ENCODE measurements around the gene RNH1.

The RNH1 gene

DNA sequence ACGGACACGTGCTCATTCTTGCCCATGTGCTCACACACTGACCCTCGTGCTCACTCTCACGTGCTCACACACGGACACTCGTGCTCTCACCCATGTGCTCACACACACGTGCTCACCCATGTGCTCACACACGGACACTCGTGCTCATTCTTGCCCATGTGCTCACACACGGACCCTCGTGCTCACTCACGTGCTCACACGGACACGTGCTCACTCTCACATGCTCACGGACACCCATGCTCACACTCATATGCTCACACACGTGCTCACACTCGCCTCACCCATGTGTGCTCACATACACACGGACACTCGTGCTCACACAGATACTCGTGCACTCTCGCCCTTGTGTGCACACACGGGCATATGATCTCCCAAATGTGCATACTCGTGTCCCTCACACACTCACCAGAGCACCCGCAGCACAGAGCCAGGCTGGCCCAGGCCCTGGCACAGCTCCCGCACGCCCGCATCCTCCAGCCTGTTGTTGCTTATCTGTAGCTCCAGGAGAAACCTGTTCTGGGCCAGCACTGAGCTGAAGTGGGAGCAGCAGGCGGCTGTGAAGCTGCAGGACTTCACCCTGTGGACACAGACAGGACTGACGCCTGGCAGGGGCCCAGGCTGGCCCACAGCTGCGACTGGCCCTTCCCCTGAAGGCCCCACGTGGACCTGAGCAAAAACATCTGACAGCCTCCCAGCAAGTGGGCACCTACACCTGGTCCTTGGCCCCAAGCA lies 9.3 kb downstream of the RNH1 start:
- DNase-seq: no peak

DNA sequence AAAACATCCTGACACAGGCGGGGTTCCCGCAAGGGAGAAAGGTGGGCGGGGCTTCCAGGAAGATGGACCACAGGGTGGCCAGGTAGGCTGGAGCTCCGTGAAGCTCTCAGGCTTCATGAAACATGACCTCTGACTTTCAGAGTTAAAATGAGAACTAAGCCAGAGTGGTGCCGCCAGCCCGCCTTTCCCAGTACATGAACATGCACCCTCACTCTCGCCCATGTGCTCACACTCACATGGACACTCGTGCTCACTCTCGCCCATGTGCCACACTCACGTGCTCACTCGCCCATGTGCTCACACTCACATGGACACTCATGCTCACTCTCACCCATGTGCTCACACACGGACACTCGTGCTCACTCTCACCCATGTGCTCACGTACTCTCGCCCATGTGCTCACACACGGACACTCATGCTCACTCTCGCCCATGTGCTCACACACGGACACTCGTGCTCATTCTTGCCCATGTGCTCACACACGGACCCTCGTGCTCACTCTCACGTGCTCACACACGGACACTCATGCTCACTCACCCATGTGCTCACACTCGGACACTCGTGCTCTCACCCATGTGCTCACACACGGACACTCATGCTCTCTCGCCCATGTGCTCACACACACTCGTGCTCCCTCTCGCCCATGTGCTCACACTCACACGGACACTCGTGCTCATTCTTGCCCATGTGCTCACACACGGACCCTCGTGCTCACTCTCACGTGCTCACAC lies 10.0 kb downstream of the RNH1 start:
- no peak for DNase-seq

DNA sequence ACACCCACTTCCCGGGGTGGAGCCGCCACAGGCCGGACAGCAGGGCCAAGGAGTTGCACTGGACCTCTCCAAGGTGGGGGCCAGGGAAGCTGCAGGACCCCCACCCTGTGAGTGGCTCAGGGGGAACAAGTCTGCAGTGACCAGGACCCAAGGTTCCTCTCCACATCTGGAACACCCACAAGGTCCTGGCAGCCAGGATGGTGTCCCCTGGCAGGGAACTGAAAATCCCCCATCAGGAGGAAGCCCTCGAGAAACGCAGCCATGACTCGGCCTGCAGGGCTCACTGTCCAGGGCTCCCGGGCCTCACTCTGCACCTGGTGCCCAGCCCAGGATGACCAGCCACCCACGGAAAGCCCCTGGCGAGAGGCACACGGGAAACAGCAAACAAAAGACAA lies 11.5 kb downstream of the RNH1 start:
- no peak for DNase-seq

DNA sequence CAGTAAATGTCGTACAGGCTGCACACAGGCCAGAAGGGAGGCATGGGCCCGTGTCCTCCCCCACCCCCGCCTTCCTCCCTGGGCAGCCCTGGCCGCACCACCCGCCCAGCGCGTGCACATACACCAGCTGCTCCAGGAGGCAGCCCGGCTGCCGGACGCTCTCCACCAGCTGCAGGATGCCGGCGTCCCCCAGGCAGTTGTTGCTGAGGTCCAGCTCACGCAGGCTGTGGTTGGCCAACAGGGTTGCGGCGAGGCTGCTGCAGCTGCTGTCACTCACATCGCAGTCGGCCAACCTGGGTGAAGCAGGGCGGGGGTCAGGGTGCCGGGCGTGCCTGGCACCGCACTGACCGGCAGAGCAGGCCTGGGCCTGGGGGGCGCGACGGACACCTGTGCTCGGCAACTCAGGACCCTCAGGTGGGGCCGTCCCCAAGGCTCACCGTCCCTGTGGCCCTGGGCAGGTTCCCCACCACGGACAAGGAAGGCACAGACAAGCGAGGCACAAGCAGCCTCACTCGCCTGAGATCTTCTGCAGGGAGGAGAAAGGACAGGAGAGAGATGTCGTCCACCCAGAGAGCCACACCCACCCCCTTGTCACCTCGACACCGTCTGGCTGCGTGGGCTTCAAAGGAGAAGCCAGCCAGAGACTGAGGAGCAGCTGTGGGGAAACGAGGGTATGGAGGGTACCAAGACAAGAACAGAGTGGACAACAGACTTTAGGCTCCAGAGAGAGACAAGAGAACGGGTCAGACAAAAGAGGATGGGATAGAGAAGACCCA lies 12.1 kb downstream of the RNH1 start:
- DNase-seq: no peak

DNA sequence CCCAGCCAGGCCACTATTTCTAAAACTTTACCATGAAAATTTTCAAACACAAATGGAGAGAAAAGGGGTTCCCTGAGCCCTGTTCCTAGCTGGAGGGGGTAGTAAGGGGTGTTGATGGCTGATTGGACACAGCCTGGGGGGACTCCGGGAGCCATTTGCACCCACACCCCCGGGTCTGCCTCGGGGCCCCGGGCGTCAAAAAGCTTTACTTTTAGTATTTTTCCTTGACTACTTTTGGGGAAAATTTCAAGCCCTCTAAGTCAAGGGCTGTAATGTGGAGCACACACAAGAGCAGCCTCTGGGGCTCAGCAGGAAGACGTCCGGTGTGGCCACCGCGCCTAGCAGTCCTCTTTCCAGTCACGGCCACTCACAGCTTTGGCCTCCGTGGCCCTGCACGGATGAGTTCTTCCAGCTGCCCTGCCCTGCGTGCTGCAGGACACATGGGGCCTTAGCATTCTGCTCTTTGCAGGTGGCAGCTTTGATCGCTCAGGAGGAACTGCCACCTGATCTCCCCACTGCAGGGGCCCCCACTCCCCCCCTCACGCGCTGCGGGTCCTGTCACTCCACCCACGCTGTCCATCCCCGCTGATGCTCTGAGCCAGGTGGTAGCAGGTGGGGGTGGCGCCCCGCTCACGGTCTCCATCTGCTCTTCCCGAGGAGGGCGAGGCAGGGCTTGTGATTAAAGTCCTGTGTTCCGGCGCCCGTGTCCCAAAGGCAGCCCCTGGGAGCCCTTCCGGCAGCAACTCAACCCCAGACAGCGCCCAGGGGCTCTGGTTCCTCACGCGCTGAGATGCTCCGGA lies 14.4 kb downstream of the RNH1 start:
- DNase-seq: no peak

DNA sequence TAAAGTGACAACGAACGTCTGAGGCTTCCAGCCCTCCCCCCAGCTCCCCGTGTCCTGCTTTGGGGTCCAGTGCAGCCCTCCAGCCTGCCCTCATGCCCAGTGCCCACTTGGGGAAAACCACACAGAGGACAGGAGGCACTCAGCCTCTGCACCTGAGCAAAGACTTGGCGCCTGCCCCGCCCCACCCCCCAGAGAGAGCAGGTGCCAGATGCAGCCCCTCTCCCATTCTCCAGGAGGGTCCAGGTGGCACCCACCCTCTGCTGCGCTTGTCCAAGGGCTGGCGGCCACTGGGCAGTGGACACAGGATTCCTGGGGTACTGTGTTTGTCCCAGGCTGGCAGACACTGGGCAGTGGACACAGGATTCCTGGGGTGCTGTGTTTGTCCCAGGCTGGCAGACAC lies 15.7 kb downstream of the RNH1 start:
- no peak for DNase-seq

DNA sequence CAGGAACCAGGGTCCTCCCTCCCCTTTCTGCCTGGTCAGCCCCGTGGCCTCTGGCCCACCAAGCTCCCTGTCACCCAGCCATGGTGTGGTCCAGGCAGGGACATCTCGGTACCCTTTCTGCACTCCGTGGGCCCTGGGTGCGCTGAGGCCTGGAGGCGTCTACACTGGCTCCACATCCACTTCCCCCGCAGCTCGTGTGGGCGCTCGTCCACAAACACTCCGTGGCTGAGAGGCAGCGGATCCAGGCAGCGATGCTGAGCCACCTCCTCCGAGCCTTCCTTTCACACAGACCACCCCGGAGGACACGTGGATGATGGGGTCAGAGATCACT lies 16.1 kb downstream of the RNH1 start:
- no peak for DNase-seq

DNA sequence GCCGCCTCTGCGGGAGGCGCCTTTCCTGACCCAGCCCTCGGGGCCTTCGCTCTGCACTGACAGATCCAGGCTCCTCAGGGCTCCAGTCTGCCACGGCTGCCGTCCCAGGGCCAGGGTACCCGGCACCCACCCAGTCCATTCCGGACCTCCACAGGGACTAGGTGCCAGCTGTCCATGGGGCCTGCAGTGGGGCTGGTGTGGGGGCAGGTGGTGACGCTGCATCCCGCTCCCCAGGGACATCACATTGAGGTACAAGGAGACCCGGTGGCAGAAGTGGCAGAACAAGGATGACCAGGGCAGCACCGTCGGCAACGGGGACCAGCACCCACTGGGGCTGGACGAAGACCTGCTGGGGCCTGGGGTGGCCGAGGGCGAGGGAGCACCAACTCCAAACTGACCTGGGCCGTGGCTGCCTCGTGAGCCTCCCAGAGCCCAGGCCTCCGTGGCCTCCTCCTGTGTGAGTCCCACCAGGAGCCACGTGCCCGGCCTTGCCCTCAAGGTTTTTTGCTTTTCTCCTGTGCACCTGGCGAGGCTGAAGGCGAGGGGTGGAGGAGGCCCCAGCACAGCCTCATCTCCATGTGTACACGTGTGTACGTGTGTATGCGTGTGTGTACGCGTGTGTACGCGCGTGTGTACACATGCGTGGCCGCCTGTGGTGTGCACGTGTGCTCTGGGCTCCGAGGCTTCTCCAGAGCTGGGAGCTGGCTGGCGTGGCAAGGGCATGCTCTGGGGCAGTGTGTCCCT lies 16.7 kb downstream of the RNH1 start:
- DNase-seq: no peak

DNA sequence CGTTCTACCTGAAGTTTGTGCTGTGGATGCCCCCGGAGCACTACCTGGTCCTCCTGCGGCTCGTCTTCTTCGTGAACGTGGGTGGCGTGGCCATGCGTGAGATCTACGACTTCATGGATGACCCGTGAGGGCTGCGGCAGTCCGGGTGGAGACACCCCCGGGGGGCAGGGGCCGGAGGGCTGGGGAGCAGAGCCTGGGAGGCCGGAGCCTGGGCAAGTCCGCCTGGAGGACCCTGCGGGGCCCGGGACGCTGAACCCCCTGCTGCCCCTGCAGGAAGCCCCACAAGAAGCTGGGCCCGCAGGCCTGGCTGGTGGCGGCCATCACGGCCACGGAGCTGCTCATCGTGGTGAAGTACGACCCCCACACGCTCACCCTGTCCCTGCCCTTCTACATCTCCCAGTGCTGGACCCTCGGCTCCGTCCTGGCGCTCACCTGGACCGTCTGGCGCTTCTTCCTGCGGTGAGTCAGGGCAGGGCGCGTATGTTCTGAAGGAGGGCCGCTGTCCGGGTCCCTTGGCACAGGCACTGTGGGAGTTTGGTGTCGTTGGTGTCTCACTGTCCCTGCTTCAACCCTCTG lies 17.3 kb downstream of the RNH1 start:
- DNase-seq: no peak

DNA sequence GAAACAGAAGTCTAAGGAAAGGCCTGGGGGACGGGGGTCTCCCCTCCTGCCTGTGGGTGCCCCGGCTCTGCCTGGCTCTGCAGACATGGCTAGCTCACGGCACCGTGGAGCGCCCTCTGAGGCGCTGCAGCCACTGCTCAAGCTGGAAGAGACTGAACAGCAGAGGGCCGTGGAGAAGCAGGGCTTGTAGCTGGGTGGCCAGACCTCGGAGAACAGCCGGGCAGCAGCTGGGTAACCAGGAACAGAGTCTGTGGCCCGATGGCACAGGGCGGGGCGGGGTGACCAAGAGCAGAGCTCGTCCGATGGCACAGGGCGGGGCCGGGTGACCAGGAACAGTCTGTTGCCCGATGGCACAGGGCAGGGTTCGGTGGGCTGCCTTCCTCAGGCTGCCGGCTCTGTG lies 18.1 kb downstream of the RNH1 start:
- DNase-seq: no peak

DNA sequence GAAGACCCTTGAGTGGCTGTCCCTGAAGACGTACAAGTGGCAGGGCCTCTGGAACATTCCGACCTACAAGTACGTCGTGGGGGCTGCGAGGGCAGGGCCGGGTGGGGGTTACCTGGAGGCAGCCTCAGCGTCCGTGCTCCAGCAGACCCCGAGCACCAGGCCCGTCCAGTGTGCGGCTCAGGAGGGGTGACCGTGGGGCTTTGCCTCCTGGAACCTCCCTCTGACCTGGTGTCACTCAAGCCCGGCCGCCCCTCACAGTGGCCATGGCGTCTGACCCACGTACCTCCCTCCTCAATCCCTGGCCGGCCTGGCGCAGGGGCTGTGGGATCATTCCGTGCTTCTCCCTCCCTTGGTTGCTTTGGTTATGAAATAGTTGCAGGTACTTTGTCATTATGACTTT lies 18.5 kb downstream of the RNH1 start:
- no peak for DNase-seq

DNA sequence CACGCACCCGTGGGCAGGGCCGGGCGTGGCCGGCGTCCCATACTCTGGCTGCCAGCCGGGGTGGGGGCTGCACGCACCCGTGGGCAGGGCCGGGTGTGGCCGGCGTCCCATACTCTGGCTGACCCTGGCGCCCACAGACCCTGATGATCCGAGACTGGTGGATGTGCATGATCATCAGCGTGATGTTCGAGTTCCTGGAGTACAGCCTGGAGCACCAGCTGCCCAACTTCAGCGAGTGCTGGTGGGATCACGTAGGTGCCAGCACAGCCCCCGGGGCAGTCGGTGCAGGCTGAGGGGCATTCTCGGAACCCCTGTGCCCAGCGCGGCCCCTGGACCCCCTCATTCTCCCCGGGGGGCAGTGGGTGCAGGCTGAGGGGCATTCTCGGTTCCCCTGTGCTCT lies 19.0 kb downstream of the RNH1 start:
- DNase-seq: no peak

DNA sequence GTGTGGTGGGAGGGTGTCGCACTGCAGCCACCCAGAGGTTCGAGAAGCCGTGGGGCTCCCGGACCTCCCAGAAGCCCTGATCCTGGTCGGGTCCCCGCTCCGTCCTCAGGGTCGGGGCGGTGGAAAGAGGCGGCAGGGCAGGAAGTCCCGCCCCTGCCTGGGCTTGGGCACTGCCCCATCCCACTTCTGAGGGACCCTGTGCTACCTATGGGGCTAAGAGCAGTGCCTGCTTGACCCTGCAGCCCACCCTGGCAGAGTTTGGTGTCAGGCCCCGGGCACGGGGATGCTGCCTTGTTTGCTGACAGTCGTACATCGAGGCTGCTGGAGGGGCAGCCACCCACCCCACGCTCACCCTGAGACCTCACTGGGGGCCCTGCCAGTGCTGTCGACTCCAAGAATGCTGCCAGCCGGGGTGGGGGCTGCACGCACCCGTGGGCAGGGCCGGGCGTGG lies 19.4 kb downstream of the RNH1 start:
- DNase-seq: no peak

DNA sequence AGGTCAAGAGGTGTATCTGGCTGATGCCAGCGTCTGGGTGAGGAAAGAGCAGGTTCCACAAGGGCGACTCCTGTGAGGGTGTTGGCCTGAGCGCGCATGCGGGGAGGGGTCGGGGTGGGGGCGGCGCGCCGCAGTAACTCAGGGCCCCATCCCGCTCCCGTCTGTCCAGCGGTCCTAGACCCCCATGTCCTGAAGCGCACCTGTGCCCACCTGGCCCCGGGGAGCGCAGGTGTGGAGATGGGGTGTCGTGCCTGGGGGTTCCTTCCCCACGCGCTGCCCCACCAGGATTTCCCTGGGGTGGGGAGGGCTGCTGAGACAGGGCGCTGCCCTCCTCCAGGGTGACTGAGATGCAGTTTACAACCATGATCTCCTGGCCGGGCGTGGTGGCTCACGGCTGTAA lies 20.9 kb downstream of the RNH1 start:
- DNase-seq: no peak

DNA sequence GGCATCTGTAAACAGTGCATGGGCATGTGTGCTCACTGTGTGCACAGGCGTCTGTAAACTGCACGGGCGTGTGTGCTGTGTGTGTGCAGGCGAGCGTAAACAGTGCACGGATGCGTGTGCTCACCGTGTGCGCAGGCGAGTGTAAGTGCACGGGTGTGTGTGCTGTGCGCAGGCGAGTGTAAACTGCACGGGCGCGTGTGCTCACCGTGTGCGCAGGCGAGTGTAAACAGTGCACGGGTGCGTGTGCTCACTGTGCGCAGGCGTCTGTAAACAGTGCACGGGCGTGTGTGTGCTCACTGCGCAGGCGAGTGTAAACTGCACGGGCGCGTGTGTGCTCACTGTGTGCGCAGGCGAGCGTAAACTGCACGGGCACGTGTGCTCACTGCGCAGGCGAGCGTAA lies 22.4 kb downstream of the RNH1 start:
- no peak for DNase-seq

DNA sequence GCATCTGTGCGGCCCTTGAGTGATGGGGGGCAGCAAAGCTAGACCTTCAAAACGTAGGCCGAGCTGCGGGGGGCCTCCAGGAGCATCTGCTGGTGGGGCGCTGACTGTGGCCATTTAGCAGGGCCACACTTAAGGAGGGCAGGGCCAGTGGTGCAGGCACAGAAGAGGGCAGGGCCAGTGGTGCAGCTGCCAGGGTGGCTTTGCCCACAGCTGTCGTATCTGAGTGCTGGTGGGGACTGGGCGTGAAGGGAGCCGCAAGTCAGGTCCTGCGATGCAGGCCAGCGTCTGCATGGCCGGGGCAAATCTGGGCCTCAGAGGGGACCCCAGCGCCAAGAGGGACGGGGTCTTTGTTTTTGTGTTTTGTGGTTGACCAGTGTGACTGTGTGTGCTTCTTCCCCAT lies 27.7 kb downstream of the RNH1 start:
- no peak for DNase-seq

DNA sequence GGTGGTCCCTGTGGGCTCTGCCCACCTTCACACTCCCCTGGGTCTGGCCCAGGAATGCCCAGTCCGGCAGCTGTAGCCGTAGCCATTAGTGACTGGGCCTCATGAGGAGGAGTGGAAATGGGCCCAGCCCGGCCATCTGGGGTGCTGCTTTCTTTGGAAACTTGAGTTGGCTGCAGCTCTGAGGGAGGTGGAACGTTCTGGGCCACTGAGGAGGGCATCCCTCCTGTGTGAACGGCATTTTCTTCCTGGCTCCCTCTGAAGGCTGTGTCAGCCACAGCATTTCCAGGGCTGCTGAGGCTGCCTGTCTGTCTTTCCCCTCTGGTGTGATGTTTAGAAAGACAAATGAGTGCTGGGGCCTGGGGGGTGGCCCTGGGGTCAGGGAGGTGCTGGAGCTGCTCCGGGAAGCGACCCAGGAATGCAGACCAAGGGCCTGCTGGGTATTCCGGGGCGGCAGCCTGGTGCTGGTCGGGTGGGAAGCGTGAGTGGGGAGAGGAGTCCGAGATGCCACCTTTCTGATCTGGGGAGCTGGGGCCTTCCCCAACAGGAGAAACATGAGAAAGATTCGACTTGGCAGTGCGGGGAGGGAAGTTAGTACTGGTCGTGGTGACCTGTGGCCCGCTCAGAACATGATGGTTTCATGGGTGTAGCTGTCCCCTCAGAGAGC lies 29.9 kb downstream of the RNH1 start:
- DNase-seq: no peak

DNA sequence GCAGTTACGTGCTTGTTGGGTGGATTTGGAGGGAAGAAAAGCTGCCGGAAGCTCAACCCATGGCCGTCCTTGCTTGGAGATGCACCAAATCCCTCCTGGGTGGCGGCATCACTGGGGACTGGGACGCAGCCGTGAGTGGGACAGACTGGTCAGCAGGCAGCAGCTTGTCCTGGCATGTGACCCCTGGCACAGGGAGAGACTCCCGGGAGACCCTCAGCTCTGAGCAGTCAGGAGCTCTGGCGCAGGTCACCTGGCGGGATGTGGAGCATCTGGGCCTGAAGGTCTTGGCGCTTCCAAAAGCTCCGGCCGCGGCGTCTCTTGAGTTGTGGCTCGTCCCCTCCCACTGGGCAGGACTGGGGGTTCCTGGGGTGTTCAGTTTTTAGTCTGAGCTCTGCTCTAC lies 30.6 kb downstream of the RNH1 start:
- DNase-seq: no peak

DNA sequence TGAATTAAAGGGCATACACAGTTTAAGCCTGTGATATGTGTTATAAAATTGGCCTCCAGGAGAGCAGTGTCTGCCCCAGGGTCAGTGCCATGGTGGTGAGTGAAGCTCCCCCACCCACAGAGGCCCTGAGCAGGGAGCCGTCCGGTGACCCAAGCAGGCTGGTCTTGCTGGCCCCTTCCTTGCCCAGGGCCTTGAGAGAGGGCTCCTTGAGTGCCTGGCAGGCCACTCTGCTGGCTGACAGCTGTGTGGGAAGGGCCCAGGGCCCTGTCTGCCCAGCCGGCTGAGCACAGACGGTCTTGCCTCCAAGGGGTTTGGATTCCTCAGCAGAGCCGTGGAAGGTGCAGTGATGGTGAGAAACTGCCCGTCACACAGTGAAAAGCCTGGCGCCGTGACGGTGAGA lies 31.1 kb downstream of the RNH1 start:
- no peak for DNase-seq

DNA sequence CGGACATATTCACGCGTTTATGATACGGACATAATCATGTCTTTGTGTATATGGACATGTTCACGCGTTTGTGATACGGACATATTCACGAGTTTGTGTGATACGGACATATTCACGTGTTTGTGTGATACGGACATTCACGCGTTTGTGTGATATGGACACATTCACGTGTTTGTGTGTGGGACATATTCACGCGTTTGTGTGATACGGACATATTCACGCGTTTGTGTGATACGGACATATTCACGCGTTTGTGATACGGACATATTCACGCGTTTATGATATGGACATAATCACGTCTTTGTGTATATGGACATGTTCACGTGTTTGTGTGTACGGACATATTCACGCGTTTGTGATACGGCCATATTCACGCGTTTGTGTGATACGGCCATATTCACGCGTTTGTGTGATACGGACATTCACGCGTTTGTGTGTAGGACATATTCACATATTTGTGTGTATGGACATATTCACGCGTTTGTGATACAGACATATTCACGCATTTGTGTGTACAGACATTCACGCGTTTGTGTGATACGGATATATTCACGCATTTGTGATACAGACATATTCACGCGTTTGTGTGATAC lies 32.0 kb downstream of the RNH1 start:
- no peak for DNase-seq

Measured in activated CD4-positive, CD25-positive, alpha-beta regulatory T cell (primary cell).